ENCODE data around the gene LTC4S. TPM values are rescaled to one million over a fixed set of nuclear protein-coding genes. Genes with fewer than 3 reads are reported as not detected.

Gene LTC4S
- total and polyA plus RNA-seq, 4 donors, result 4.0 to 25.3 (median 8.3) TPM

GRCh38 chr5:179767496-179768100 lies 26.2 kb upstream of the LTC4S start:
- Histone ChIP-seq H3K27me3 (ENCODE audit: control insufficient read depth in 3 of 3, insufficient read depth in 3 of 3, low read length in 2 of 3) (no peaks in the 10 kb centered on the region), H3K9ac (ENCODE audit: insufficient read depth in 1 of 2, low read length in 2 of 2) (no peak overlapping the region), H3K36me3 (ENCODE audit: control insufficient read depth in 4 of 4, insufficient read depth in 4 of 4, low read length in 4 of 4) (peaks cover 13 to 43% (median 35%) of the 10 kb centered on the region in 4 donors), H3K4me3 (no peak overlapping the region), H3K27ac (ENCODE audit: low read depth in 1 of 2, low read length in 1 of 2) (no peak overlapping the region), H3K9me3 (ENCODE audit: control insufficient read depth in 4 of 4, insufficient read depth in 3 of 4, low read length in 3 of 4) (peaks cover 0 to 2% (median 0%) of the 10 kb centered on the region in 4 donors), H3K4me1 (ENCODE audit: control insufficient read depth in 5 of 5, insufficient read depth in 5 of 5, low read length in 5 of 5) (peaks cover 0 to 15% (median 3%) of the 10 kb centered on the region in 5 donors)
- no peak for DNase-seq
- 83 to 87% methylated on average over 9 of the region's 9 CpGs for WGBS, 2 donors
- no peak for TF ChIP-seq CTCF (IDR thresholded peaks at IDR 0.05; ENCODE audit: control extremely low read depth, extremely low read depth)
- ATAC-seq (ENCODE audit: insufficient read depth, low FRiP score), result no peak

- Histone ChIP-seq H3K4me3 (no peak overlapping the region), H3K9ac (ENCODE audit: insufficient read depth in 1 of 2, low read length in 2 of 2) (no peak overlapping the region), H3K4me1 (ENCODE audit: control insufficient read depth in 5 of 5, insufficient read depth in 5 of 5, low read length in 5 of 5) (peaks cover 0 to 11% (median 0%) of the 10 kb centered on the region in 5 donors), H3K9me3 (ENCODE audit: control insufficient read depth in 4 of 4, insufficient read depth in 3 of 4, low read length in 3 of 4) (peaks cover 0 to 2% (median 0%) of the 10 kb centered on the region in 4 donors), H3K27ac (ENCODE audit: low read depth in 1 of 2, low read length in 1 of 2) (no peak overlapping the region), H3K27me3 (ENCODE audit: control insufficient read depth in 3 of 3, insufficient read depth in 3 of 3, low read length in 2 of 3) (no peaks in the 10 kb centered on the region), H3K36me3 (ENCODE audit: control insufficient read depth in 4 of 4, insufficient read depth in 4 of 4, low read length in 4 of 4) (peaks cover 19 to 48% (median 39%) of the 10 kb centered on the region in 4 donors)
- 85 to 90% methylated on average over 18 of the region's 18 CpGs for WGBS, 2 donors
- no peak for DNase-seq
- no peak for TF ChIP-seq CTCF (IDR thresholded peaks at IDR 0.05; ENCODE audit: control extremely low read depth, extremely low read depth)
- ATAC-seq (ENCODE audit: insufficient read depth, low FRiP score), result no peak
Observed at GRCh38 chr5:179768326-179769085, 25.3 kb upstream of the LTC4S start.

GRCh38 chr5:179769271-179769670 lies 24.5 kb upstream of the LTC4S start:
- Histone ChIP-seq H3K9me3 (ENCODE audit: control insufficient read depth in 4 of 4, insufficient read depth in 3 of 4, low read length in 3 of 4) (peaks cover 0 to 2% (median 0%) of the 10 kb centered on the region in 4 donors), H3K9ac (ENCODE audit: insufficient read depth in 1 of 2, low read length in 2 of 2) (no peak overlapping the region), H3K27me3 (ENCODE audit: control insufficient read depth in 3 of 3, insufficient read depth in 3 of 3, low read length in 2 of 3) (no peaks in the 10 kb centered on the region), H3K36me3 (ENCODE audit: control insufficient read depth in 4 of 4, insufficient read depth in 4 of 4, low read length in 4 of 4) (peaks cover 21 to 55% (median 47%) of the 10 kb centered on the region in 4 donors), H3K4me1 (ENCODE audit: control insufficient read depth in 5 of 5, insufficient read depth in 5 of 5, low read length in 5 of 5) (peaks cover 0 to 7% (median 0%) of the 10 kb centered on the region in 5 donors), H3K27ac (ENCODE audit: low read depth in 1 of 2, low read length in 1 of 2) (no peak overlapping the region), H3K4me3 (no peak overlapping the region)
- no peak for DNase-seq
- TF ChIP-seq CTCF (IDR thresholded peaks at IDR 0.05; ENCODE audit: control extremely low read depth, extremely low read depth), result no peak
- no peak for ATAC-seq (ENCODE audit: insufficient read depth, low FRiP score)
- 62 to 78% methylated on average over 6 of the region's 6 CpGs for WGBS, 2 donors
